ENCODE data around the gene EBP.
"Not testable (repeated sequence)": the region's sequence is repeated elsewhere in the genome, so short reads cannot be mapped to it uniquely, and the experiment has no call there.

EBP gene

DNA sequence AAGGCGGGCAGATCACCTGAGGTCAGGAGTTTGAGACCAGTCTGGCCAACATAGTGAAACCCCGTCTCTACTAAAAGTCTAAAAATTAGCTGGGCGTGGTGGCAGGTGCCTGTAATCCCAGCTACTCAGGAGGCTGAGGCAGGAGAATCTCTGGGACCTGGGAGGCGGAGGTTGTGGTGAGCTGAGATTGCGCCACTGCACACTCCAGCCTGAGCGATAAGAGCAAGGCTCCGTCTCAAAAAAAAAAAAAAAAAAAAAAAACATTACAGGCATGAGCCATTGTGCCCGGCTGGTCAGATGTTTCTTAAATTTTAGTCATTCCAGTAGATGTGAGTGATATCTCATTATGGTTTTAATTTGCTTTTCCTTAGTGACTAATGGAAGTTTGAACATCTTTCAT is 4.2 kb downstream of the EBP start:
- DNase-seq (ENCODE audit: low read depth in 2 of 2) = not testable (repeated sequence)

DNA sequence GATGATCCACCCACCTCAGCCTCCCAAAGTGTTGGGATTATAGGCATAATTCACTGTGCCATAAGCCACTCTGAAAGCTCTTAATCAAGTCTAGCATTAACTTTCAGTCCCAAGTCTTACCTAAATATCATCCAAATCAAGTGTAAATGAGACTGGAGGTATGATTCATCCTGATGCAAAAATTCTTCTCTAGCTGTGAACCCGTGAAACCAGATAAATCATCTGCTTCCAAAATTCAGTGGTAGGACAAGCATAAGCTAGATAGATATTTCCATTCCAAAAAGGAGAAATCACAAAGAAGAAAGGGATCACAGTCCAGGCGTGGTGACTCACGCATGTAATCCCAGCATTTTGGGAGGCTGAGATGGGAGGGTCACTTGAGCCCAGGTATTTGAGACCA is 9.1 kb downstream of the EBP start:
- DNase-seq (ENCODE audit: low read depth in 2 of 2) = no peak

DNA sequence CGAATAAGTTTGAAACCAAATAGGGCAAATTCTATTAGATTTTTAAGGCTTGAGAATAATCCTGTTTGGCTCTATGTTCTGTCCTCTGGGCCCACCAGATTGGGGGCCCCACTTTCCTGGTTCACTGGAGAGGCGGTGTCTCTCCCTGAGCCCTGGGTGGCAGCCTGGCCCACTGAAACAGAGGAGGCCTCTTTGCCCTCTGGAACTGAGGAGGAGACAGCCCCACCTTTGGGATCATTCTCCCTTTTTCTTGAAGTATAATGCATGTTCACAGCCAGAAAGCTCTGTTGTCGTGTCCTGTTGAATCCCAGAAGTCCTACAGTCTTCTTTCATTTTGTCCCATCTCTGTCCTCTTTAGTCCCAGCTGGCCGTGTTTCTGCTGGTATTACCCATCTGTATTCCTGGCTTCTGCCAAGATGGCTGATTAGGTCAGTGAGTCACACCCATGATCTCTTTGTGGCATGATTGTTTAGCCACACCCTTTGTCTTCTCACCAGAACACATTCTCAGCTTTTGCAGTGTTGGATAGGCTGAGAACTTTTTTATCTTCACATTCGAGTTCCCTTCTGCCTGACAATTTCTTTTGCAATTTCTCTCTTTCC is 9.9 kb downstream of the EBP start:
- DNase-seq (ENCODE audit: low read depth in 2 of 2) = no peak

DNA sequence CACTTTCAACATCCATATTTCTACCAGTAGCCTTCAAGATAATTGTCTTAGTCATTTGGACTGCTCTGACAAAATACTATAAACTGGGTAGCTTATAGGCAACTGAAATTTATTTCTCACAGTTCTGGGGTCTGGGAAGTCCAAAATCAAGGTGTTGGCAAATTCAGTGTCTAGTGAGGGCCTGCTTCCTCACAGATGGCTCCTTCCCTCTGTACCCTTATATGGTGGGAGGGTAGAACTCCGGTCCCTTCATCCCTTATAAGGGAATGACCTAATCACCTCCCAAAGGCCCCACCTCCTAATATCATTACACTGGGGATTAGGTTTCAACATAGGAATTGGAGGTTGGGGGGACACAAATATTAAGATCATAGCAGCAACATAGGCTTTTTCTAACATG is 10.6 kb downstream of the EBP start:
- DNase-seq (ENCODE audit: low read depth in 2 of 2) = no peak

DNA sequence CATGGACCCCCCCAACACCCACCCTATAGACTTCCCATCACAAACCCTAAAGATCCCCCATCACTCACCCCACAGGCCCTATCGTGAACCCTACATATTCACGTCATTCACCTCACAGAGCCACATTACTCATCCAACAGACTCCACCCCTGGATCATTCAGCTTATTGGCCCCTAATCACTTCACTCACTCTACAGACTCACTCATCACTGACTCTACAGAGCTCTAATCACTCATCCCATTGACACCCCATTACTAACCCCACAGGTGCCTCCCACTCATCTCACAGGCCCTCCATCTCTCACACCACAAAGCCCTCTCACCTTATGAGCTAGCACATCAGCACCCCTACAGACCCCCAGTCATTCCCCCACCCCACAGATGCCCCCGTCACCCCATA is 11.6 kb downstream of the EBP start:
- no peak for DNase-seq (ENCODE audit: low read depth in 2 of 2)

DNA sequence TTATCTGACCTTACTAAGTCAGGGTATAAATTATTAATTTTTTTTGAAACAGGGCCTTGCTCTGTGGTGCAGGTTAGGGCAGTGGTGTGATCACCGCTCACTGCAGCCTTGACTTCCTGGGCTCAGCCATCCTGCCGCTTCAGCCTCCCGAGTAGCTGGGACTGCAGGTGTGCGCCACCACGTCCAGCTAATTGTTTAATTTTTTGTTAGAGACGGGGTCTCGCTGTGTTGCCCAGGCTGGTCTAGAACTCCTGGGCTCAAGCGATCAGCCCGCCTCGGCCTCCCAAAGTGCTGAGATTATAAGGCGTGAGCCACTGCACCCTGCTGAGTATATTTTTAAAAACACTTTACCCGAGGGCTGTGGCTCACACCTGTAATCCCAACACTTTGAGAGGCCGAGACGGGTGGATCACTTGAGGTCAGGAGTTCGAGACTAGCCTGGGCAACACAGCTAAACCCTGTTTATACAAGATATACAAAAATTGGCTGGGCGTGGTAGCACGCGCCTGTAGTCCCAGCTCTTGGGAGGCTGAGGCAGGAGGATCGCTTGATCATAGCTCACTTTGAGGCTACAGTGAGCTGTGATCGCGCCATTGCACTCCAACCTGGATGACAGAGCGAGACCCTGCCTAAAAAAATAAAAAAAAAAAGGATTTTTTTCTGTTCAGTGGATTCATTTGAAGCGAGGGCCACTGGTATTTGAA is 17.2 kb downstream of the EBP start:
- no peak for DNase-seq (ENCODE audit: low read depth in 2 of 2)

DNA sequence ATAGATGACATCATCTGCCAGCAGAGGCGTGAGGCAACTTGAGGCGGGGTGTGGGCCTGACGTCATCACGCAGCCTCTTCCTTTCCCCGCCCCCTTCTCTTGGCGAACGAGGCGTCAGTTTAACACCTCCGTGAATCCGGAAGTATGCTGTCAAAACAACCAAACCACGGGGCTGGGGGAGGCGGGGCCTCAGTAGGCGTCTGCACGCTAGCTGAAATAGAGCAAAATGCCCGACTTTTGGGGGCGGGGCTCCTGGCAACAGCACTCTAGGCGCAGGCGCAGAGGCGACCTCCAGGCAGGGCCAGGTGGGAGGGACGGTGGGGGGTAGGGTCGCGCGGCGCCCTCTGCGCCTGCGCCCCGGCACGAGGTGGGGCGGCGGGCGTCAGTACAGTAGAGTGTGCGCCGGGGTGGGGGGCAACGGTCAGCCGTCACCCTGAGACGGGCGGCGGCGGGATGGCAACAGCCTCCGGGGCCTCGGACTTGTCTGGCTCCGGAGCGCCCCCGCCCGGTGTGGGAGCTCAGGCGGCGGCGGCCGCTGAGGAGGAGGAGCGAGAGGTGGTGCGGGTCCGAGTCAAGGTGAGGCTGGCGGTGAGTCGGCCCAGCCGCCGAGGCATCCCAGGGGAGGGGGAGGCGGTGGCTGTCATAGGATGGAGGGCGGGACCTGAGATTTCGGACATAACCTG is 17.9 kb downstream of the EBP start, which contains the start of gene TBC1D25:
TBC1D25 (plus strand) TSS at position 370 of the 683 bp plus-strand sequence; CDS start at position 454, 84 bp downstream.
- DNase-seq (ENCODE audit: low read depth in 2 of 2) = peak; percentile 92 to 93

DNA sequence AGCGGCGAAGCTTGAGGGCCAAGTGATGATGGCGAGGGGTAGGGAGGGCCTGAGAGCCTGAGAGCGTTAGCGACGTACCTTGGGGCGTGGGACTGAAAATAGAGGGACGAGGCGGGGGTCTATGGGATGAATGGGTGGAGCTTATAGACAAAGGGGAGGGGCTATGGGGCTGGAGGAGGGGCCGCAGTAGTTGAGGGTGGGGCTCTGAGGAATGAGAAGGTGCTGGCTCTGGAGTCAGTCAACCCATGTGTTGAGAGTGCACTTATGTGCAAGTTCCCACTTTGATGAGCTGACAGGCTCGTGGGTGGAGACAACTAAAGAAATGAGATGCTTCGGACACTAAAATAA is 18.4 kb downstream of the EBP start:
- peak in 1 of 2 donors; percentile 33 for DNase-seq (ENCODE audit: low read depth in 2 of 2)

DNA sequence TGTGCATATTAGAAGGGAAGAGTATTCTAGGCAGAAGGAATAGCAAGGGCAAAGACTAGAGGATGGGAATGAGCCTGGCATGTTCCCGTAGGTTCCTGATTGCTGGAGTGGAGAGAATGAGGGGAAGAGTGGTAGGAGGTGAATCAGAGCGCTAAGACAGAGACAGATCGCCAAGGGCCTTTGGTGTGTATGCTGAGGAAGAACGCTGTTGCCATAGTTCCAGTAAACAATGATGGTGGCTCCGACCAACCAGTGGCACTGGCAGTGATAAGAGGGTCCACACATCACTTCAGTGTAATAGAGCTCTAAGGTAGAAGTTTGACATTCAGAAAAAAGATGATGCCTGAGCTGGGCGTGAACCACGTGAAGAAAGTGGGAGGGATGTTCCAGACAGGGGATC is 18.9 kb downstream of the EBP start:
- DNase-seq (ENCODE audit: low read depth in 2 of 2) = no peak

DNA sequence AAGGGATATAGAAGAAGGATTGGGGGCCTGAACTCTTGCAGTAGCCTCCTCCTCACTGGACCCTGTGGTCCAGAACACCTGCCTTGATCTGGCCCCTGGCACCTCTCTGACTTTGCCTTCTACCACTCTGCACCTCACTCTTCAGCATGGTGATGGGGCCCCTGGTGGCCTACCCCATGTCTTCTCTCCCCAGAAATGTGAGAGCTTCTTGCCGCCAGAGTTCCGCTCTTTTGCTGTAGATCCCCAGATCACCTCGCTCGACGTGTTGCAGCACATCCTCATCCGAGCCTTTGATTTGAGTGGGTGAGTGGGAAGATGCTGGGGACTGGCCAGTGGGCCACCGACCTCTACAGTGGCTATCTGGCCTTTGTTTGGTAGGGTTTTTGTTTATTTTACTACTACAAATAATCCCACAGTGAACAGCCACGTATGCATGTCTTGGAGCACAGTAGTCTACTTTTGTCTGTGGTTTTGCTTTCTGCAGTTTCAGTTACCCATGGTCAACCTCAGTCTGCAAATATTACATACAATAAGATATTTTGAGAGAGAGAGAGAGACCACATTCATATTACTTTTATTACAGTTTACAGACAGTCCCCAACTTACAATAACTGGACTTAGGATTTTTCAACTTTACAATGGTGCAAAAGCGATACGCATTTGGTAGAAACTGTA is 19.7 kb downstream of the EBP start:
- DNase-seq (ENCODE audit: low read depth in 2 of 2) = no peak

DNA sequence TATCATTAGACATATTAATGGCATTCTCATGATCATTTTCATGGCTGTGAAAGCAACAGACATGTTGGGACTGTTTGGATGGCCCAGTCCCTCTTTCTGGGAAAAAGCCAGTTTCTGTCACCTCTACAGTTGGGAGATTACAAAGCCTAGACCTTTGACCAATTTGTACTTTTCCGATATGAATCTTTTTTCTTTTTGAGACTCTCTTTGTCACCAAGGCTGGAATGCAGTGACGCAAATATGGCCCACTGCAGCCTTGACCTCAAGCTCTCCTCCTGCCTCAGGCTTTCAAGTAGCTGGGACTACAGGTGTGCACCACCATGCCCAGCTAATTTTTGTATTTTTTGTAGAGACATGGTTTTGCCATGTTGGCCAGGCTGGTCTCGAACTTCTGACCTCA is 27.3 kb downstream of the EBP start:
- DNase-seq (ENCODE audit: low read depth in 2 of 2) = no peak

DNA sequence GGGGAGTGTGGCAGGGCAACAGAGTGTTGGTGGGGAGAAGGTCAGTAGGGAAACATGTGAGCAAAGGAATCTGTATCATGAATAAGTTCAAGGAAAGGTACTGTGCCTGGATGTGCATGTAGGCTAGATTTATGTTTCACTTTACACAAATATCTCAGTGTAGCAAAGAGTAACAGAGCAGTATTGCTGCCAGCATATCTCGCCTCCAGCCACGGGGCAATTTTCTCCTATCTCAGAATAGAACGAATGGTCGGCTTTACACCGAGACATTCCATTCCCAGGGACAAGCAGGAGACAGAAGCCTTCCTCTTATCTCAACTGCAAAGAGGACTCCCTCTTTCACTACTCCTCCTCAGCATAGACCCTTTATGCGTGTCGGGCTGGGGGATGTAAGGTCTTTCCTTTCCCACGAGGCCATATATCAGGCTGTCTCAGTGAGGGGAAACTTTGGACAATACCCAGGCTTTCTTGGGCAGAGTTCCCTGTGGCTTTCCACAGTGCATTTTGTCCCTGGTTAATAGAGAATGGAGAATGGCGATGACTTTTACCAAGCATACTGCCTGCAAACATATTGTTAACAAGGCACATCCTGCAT is 34.2 kb downstream of the EBP start:
- not testable (repeated sequence) for DNase-seq (ENCODE audit: low read depth in 2 of 2)

DNA sequence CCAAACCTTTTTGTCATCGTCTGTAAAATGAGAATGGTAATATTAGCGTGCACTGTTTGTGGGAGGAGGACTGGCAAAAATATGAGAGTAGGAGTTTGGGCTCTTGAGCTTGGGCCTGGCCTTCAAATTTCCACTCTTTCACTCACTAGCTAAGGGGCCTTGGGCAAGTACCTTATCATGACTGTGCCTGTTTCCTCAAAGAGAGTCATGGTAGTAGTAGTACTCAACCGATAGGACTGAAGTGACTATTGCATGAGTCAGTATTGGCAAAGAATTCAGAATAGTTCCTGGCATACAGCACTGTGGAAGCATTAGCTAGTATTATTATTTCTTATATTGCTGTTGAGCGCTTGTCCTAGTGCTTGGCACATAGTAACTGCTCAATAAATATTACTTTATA is 36.7 kb downstream of the EBP start:
- DNase-seq (ENCODE audit: low read depth in 2 of 2) = no peak

DNA sequence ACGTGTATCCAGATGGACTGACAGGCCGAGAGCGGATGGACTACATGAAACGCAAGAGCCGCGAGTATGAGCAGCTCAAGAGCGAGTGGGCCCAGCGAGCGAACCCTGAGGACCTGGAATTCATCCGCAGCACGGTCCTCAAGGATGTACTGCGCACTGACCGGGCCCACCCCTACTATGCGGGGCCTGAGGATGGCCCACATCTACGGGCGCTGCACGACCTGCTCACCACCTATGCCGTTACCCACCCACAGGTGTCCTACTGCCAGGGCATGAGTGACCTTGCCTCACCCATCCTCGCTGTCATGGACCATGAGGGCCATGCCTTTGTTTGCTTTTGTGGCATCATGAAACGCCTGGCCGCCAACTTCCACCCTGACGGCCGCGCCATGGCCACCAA is 38.0 kb downstream of the EBP start:
- DNase-seq (ENCODE audit: low read depth in 2 of 2) = no peak

DNA sequence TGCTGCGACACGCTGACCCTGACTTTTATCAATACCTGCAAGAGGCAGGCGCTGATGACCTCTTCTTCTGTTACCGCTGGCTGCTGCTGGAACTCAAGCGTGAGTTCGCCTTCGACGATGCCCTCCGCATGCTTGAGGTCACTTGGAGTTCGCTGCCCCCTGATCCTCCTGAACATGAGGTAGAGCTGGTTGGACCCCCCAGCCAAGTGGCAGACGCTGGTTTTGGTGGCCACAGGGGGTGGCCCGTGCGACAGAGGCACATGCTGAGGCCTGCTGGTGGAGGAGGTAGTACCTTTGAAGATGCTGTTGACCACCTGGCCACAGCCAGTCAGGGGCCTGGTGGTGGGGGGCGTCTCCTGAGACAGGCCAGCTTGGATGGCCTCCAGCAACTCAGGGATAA is 38.4 kb downstream of the EBP start:
- DNase-seq (ENCODE audit: low read depth in 2 of 2) = no peak

DNA sequence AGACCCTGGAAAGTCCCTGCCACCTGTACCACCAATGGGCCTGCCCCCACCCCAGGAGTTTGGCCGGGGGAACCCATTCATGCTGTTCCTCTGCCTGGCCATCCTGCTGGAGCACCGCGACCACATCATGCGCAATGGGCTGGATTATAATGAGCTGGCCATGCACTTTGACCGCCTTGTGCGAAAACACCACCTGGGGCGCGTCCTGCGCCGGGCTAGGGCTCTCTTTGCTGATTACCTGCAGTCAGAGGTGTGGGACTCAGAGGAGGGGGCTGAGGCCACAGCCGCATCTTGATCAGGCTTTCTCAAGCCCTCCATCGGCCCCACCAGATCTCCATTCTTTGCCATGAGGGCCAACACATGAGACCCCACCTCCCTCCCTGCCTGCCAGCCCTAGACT is 39.1 kb downstream of the EBP start:
- DNase-seq (ENCODE audit: low read depth in 2 of 2) = no peak

DNA sequence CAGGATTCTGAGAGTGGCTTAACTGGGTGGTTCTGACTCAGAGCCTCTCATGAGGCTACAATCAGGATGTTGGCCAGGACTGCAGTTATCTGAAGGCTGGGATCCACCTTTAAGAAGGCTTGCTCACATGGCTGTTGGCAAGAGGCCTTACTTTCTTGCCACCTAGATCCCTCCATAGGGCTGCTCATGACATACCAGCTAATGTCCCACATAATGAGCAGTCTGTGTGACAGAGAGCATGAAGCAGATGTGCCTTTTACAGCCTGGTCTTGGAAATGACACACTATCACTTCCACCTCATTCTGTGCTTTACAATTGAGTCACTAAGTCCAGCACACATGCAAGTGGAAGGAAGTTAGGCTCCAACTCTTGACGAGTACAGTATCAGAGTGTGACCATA is 48.4 kb downstream of the EBP start:
- DNase-seq (ENCODE audit: low read depth in 2 of 2) = no peak

DNA sequence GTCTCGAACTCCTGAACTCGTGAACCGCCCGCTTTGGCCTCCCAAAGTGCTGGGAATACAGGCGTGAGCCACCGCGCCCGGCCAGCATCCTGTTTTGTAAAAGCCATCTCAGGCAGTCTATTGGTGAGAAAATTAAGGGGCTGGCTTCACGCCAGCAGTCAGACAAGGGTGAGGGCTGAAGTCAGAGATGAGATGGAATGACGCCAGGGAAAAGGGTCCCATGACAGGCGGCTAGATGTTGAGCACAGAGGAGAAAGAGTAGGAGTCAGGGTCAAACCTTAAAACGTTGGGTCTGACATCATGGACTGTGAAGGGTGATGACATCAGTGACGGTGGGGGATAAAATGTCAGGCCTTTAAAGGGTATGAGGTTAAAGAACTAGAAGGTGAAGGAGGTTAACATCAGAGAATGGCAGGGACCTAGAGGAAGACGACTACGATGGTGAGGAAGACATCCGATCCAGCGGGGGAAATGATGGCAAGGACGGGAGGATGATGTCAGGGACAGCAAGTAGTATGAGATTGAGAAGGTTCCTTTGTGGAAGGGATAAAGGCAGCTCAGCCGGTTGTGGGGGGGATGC is 52.2 kb downstream of the EBP start:
- DNase-seq (ENCODE audit: low read depth in 2 of 2) = no peak

DNA sequence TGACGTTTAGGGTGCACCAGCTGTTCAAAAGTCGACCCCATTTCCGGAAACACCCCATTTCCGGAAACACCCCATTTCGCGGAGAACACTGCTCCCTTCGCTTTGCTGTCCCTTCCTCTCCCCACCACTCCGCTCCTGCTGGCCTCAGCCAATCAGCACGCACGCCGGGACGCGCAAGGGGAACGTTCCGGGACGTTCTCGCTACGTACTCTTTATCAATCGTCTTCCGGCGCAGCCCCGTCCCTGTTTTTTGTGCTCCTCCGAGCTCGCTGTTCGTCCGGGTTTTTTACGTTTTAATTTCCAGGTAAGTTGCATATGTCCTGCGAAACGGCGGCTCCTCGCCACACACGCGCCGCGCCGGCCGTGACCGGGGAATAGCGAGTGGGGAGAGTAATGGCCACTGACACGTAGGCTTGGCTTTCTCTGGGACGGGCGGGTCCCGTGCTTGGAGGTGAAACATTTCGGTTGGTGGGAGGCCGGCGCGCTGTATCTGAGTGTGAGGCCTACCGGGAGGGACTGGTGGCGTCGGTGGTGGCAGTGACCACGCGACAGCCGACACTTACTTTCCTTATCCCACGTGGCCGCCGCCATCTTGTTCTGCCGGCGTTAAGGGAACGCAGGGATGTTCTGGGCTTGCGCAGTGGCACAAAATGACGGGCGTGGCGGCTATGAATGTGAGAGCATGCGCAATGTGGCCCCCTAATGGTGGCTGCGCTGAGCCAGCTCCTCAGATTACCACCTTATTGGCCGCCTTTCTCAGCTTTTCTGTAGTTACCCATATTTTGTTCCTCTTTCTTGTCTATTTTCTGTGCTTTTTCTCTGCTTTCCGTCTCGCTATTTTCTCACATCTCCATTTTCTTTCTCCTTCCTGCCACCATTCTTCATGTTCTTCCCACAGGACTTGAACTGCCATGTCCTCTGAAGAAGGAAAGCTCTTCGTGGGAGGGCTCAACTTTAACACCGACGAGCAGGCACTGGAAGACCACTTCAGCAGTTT is 53.0 kb downstream of the EBP start, which contains the start of gene RBM3:
RBM3 (plus strand) TSS at position 215 of the 997 bp plus-strand sequence; CDS start at position 912, 697 bp downstream.
- peak; percentile 81 to 83 for DNase-seq (ENCODE audit: low read depth in 2 of 2)

DNA sequence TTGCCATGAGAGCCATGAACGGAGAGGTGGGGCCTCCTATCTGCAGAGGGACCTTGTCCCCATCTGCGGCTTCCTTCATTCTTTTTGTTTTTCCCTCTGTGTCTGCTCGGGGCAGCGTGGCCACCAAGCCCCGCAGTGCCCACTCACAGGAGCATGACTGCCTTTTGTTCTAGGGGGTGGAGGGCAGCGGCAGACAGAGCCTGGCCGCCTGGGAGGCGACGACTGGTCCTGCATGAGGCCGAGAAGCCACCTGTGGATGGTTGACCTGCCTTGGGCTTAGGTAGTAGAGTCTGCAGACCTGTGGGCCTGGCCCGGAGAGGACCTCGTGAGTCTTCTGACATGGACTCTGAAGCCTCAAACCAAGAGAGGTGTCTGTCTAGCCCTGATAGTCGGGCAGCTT is 54.0 kb downstream of the EBP start:
- DNase-seq (ENCODE audit: low read depth in 2 of 2) = no peak

DNA sequence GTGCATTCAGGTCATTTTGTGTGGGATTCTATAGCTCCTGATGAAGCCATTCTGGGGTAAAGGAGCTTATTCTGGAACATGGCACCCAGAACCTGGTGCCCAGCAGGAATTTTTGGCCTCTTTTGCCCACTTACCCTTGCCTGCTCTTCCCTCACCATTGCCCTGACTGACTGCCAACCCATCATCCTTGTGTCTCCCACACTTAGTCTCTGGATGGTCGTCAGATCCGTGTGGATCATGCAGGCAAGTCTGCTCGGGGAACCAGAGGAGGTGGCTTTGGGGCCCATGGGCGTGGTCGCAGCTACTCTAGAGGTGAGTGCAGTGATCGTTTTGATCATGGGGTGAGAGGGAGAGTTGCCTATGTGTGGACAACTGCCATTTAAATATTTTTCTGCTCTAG is 54.5 kb downstream of the EBP start:
- no peak for DNase-seq (ENCODE audit: low read depth in 2 of 2)
